ENCODE measurements around the gene RPLP1. TPM values are rescaled to one million over a fixed set of nuclear protein-coding genes. Genes with fewer than 3 reads are reported as not detected.

Gene RPLP1
- total and polyA plus RNA-seq, 2 donors (not counting 1 experiment from before 2014, with no cell fraction given) = 82.4 to 621 TPM

GRCh38 chr15:69465253-69465652 lies 12.6 kb downstream of the RPLP1 start:
- no peak for DNase-seq (ENCODE audit: low read depth in 2 of 2)
- Histone ChIP-seq H3K9me3 (ENCODE audit: control insufficient read depth, insufficient read depth, low read depth, low read length) (no peaks in the 10 kb centered on the region), H3K4me1 (ENCODE audit: control insufficient read depth, extremely low read depth, insufficient read depth, low read length) (peaks cover 6% of the 10 kb centered on the region), H3K36me3 (ENCODE audit: control insufficient read depth, insufficient read depth, low read length) (no peaks in the 10 kb centered on the region), H4K20me1 (ENCODE audit: control insufficient read depth, extremely low read depth, insufficient read depth, low read length) (no peaks in the 10 kb centered on the region), H3K79me2 (ENCODE audit: control insufficient read depth, insufficient read depth, low read length) (no peaks in the 10 kb centered on the region), H3K4me2 (ENCODE audit: extremely low read depth, insufficient read depth, low read length) (no peak overlapping the region), H2AFZ (ENCODE audit: low read length) (no peak overlapping the region), H3K27ac (ENCODE audit: insufficient read depth, low read length) (no peak overlapping the region), H3K27me3 (ENCODE audit: control insufficient read depth, insufficient read depth, low read length) (peaks cover 2% of the 10 kb centered on the region), H3K4me3 (replicated peaks in 1 of 4; ENCODE audit: control extremely low read depth in 1 of 4, insufficient read depth in 1 of 4, low read depth in 3 of 4, low read length in 4 of 4) (no peak overlapping the region), H3K9ac (ENCODE audit: insufficient read depth, low read length) (no peak overlapping the region)
- TF ChIP-seq, protein P1, sequence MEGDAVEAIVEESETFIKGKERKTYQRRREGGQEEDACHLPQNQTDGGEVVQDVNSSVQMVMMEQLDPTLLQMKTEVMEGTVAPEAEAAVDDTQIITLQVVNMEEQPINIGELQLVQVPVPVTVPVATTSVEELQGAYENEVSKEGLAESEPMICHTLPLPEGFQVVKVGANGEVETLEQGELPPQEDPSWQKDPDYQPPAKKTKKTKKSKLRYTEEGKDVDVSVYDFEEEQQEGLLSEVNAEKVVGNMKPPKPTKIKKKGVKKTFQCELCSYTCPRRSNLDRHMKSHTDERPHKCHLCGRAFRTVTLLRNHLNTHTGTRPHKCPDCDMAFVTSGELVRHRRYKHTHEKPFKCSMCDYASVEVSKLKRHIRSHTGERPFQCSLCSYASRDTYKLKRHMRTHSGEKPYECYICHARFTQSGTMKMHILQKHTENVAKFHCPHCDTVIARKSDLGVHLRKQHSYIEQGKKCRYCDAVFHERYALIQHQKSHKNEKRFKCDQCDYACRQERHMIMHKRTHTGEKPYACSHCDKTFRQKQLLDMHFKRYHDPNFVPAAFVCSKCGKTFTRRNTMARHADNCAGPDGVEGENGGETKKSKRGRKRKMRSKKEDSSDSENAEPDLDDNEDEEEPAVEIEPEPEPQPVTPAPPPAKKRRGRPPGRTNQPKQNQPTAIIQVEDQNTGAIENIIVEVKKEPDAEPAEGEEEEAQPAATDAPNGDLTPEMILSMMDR (conservative IDR thresholded peaks at IDR 0.05 in 1 of 2, IDR thresholded peaks at IDR 0.05 in 1 of 2; ENCODE audit: low read depth in 1 of 2, low read length in 2 of 2) = no peak
- TF ChIP-seq EZH2 (IDR thresholded peaks at IDR 0.05; ENCODE audit: low read length, missing control alignments) = no peak

- Histone ChIP-seq H3K27me3 (ENCODE audit: control insufficient read depth, insufficient read depth, low read length) (peaks cover 2% of the 10 kb centered on the region), H3K27ac (ENCODE audit: insufficient read depth, low read length) (no peak overlapping the region), H4K20me1 (ENCODE audit: control insufficient read depth, extremely low read depth, insufficient read depth, low read length) (no peaks in the 10 kb centered on the region), H3K36me3 (ENCODE audit: control insufficient read depth, insufficient read depth, low read length) (no peaks in the 10 kb centered on the region), H2AFZ (ENCODE audit: low read length) (no peak overlapping the region), H3K4me2 (ENCODE audit: extremely low read depth, insufficient read depth, low read length) (no peak overlapping the region), H3K9me3 (ENCODE audit: control insufficient read depth, insufficient read depth, low read depth, low read length) (no peaks in the 10 kb centered on the region), H3K9ac (ENCODE audit: insufficient read depth, low read length) (no peak overlapping the region), H3K4me1 (ENCODE audit: control insufficient read depth, extremely low read depth, insufficient read depth, low read length) (peaks cover 6% of the 10 kb centered on the region), H3K4me3 (replicated peaks in 1 of 4; ENCODE audit: control extremely low read depth in 1 of 4, insufficient read depth in 1 of 4, low read depth in 3 of 4, low read length in 4 of 4) (no peak overlapping the region), H3K79me2 (ENCODE audit: control insufficient read depth, insufficient read depth, low read length) (no peaks in the 10 kb centered on the region)
- DNase-seq (ENCODE audit: low read depth in 2 of 2) = no peak
- TF ChIP-seq, protein P1 (conservative IDR thresholded peaks at IDR 0.05 in 1 of 2, IDR thresholded peaks at IDR 0.05 in 1 of 2; ENCODE audit: low read depth in 1 of 2, low read length in 2 of 2) = no peak
- no peak for TF ChIP-seq EZH2 (IDR thresholded peaks at IDR 0.05; ENCODE audit: low read length, missing control alignments)
Observed at GRCh38 chr15:69466733-69467132, 14.1 kb downstream of the RPLP1 start.

DNA sequence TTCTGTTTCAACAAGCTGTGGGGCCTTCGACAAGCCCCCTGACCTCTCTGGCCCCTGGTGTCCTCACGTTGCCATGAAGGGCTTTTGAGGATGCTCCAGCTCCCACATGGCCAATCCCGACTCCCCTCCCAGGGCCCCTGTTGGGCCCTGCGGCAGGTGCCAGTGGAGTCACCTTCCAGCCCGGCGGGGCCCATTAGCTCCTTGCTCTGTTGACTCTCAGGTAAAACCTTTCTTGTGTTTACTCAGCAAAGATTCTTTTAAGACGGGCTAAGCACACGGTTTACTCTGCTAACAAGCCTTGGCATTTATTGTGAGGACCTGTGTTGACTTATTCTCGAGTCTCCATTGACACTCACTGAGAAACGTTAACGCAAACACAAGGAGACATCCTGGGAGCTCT lies 15.0 kb downstream of the RPLP1 start:
- H3K27ac ChIP-seq (ENCODE audit: insufficient read depth, low read length) = no peak overlapping the region
- no peak overlapping the region for H2AFZ ChIP-seq (ENCODE audit: low read length)
- DNase-seq (ENCODE audit: low read depth in 2 of 2) = no peak
- H3K9me3 ChIP-seq (ENCODE audit: control insufficient read depth, insufficient read depth, low read depth, low read length) = no peaks in the 10 kb centered on the region
- TF ChIP-seq EZH2 (IDR thresholded peaks at IDR 0.05; ENCODE audit: low read length, missing control alignments) = no peak
- TF ChIP-seq, protein P1 (conservative IDR thresholded peaks at IDR 0.05 in 1 of 2, IDR thresholded peaks at IDR 0.05 in 1 of 2; ENCODE audit: low read depth in 1 of 2, low read length in 2 of 2) = no peak
- H3K4me3 ChIP-seq (replicated peaks in 1 of 4; ENCODE audit: control extremely low read depth in 1 of 4, insufficient read depth in 1 of 4, low read depth in 3 of 4, low read length in 4 of 4) = no peak overlapping the region
- no peak overlapping the region for H3K9ac ChIP-seq (ENCODE audit: insufficient read depth, low read length)
- no peaks in the 10 kb centered on the region for H3K79me2 ChIP-seq (ENCODE audit: control insufficient read depth, insufficient read depth, low read length)
- H3K36me3 ChIP-seq (ENCODE audit: control insufficient read depth, insufficient read depth, low read length) = no peaks in the 10 kb centered on the region
- no peak overlapping the region for H3K4me2 ChIP-seq (ENCODE audit: extremely low read depth, insufficient read depth, low read length)
- H3K27me3 ChIP-seq (ENCODE audit: control insufficient read depth, insufficient read depth, low read length) = peaks cover 2% of the 10 kb centered on the region
- peaks cover 3% of the 10 kb centered on the region for H3K4me1 ChIP-seq (ENCODE audit: control insufficient read depth, extremely low read depth, insufficient read depth, low read length)
- no peaks in the 10 kb centered on the region for H4K20me1 ChIP-seq (ENCODE audit: control insufficient read depth, extremely low read depth, insufficient read depth, low read length)
